GM21737 (cell line): ENCODE measurements around the gene ARHGAP23.

ENCODE experiments used
- ATAC-seq: cut with Tn5 transposase; IDR thresholded peaks from one replicate; pipeline ENCODE4 v1.9.1; 2021; ENCODE audit warnings: mild to moderate bottlenecking, moderate library complexity; ENCODE audit not compliant: unreplicated experiment

Gene ARHGAP23

DNA sequence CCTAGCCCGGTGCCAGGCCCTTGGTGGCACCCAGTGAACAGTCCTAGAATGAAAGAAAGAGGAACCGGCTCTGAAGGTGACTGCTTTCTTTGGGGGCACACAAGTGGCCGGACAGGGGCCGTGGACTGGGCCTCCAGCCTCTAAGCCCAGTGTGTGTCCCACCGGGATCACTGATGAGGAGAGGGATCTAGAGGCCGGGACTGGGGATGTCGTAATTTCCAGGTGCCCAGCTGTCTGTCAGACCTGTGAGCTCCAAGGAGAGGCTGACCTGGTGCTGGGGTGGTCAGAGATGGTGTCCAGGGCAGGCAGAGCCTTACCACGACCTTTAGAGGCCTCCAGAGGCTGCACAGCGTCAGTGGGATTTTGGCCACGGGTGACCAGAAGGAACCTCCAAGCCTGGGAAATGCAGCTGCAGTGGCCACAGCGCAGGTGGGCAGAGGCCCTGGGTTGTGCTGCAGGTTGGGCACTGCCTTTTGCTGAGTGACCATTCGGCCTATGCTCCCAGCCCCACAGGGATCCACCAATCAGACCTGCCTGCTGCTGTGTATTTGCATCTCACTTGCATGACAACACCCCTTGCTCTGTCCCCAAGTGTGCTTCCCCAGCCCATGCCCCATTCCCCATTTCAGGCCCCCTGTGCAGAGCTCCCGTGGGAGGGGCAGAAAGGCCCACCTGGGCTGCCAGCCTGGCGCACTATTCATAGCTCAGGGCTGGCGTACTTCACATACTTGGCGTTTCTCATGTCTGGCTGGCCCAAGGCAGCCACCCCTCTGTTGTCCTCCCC, 12.5 kb downstream of the ARHGAP23 start:
- ATAC-seq = no peak

DNA sequence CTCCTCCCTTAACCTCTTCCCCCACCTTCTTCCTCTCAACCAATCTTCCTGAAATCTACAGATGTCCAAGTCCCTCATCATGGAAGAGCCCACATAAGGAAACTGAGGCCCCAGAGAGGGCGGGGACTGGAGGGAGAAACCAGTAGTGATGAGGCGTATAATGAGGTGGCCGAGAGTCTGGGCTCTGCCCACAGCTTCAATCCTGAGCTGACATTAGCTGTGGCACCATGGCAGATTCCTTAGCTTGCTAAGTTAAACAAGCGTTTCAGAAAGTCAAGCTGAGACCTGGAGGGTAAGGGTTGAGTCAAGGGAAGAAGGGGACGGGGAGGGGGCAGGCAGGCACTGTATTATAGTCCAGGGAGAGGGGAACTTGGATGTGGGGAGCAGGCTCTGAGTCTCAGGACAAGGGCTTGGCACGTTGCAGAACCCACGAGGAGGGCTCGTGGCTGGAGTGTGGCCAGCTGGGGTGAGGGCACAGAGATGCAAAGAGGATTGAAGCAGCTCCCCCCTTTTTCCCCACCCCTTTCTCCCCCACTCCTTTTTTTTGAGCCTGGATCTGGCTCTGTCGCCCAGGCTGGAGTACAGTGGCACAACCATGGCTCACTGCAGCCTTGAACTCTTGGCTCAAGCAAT, 13.3 kb downstream of the ARHGAP23 start:
- no peak for ATAC-seq

DNA sequence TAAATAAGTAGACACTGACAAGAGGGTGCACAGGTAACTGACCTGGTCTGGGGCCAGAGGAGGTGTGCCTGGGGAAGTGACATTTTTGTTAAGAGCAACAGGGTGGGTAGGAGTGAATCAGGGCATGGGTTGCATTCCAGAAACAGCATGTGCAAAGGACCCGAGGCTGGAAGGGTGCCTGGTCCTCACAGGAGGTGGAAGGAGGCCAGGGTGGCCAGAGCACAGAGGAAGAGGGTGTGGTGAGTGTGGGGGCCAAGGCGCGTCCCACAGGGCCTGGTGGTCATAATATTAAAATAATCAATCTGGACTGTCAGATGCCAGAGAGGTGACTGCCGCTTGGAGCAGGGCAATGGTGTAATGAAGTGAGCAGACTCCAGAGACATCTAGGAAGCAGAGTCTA, 14.3 kb downstream of the ARHGAP23 start:
- ATAC-seq = no peak

- no peak for ATAC-seq
These were observed 15.2 kb downstream of the ARHGAP23 start for GRCh38 chr17:38443356-38444031.

GRCh38 chr17:38444151-38444550, 15.9 kb downstream of the ARHGAP23 start:
- no peak for ATAC-seq

DNA sequence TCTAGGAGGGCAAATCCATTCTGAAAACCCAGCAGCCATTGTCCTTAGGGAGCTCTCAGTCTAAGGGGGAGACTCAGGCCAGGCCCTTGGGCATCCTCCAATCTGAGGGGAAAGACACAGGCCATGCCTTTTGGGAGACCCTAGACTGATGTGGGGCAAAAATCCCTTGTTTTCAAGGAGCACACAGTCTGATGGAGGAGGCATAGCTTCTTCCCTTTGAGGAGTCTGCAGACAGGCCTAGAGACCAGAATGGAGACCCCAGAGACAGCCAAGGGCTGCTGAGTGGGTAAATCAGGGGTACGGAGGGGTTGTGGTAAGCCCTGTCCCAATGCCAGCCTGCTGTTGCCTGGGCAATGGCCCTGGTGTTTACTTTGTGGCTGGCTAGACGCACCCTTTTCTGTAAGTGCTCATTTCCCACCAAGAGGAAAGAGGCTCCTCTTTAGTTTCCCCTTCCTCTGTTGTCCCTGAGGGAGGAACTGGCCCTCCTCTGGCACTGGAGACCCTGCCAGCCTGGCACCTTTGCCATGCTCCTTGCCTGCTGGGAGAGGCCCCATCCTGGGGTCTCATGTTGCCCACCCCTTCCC, 19.3 kb downstream of the ARHGAP23 start:
- ATAC-seq = no peak

DNA sequence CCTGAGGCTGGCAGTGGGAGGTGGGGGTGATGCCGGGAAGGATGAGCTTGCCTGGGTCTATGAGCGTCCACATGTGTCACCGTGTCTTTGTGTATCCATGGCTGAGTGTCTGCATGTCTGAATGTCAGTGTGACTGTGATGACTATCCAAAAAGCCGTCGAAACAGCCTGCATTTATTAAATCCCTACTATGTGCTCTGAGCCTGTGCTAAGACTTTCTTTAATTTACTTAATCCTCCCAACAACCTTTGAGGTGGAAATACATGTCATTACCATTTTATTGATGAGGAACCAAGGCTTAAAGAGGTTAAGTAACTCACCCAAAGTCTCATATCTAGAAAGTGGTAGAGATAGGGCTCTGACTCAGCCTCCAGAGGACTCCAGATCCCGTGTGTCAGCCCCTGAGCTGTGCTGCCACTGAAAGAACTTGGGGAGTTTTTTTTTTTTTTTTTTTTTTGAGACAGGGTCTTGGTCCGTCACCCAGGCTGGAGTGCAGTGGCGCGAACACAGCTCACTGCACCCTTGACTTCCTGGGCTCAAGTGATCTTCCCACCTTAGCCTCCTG, 20.0 kb downstream of the ARHGAP23 start:
- no peak for ATAC-seq

DNA sequence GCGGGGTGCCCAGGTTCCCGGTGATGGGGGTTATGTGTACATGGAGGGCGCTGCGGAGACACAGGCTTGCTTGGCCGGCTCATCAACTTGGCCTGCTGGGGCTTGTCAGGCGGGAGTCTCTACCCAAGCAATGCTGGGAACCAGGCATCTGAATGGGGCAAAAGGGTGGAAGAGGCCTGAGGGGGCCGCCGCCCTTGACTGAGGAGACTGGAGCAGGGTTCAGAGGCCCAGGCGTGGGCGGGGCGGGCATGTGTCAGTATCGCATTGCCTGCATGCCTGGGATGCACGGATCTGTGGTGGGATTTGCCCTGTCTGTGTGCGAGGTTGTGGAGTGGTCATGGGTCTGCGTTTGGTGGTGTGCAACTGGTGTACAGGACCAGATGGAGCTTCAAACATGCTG, 21.1 kb downstream of the ARHGAP23 start:
- ATAC-seq = no peak

GRCh38 chr17:38450557-38451029, 22.3 kb downstream of the ARHGAP23 start:
- no peak for ATAC-seq

GRCh38 chr17:38451030-38451839, 23.0 kb downstream of the ARHGAP23 start:
- no peak for ATAC-seq

DNA sequence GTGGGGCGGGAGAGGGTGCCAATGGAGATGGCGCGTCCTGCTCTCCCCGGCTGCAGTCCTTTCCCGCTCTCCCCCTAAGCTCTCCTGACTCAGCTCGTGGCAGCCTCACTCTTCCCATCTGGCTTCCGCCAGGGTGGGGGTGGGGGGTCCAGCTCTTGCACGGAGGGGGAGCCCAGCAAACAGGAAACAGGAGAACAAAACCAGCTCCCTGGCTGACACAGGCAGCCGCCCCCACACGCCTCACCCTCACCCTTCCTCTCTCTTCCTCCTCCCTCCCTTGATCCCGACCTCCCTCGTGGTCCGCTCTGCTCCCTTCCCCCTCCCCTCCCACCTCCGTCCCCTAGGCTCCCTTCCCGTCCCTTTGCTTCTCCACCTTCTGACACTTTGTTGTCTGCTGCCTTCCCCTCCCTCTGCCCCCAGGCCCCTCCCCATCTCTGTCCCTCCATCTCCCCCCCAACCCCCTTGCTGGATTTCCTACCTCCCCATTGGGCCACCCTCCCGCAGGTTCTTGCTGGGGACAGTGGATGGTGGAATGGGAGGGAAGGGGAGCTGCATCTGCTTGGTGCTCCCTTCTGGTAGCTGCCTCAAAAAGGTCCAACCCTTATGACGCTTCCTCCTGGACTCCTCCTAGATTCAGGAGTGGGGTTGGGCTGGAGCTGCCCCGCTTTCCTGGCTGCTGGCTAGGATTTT, 23.7 kb downstream of the ARHGAP23 start:
- ATAC-seq = no peak

GRCh38 chr17:38452719-38453118, 24.5 kb downstream of the ARHGAP23 start:
- no peak for ATAC-seq

DNA sequence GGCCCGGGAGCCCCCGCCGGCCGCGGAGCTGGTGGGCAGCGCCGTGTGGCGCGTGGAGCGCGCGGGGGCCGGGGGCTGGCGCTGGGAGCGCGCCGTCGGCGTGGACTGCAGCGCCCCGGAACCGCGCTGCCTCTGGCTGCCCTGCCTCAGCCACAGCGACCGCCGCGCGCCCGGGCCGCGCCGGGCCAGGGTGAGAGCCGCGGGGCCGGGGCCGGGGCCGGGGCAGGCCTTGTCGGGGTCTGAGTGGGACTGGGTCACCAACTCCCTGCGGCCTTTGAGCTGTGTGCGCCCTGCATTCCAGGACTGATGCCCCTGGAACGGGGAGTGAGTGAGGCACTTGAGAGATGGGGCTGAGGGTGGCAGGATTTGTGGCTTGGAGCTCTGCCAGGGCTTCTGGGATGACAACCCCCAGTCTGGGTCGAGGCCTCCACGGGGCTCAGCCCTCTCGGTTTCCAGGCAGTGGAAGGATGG, 25.7 kb downstream of the ARHGAP23 start:
- no peak for ATAC-seq

GRCh38 chr17:38454532-38454931, 26.3 kb downstream of the ARHGAP23 start:
- ATAC-seq = no peak

DNA sequence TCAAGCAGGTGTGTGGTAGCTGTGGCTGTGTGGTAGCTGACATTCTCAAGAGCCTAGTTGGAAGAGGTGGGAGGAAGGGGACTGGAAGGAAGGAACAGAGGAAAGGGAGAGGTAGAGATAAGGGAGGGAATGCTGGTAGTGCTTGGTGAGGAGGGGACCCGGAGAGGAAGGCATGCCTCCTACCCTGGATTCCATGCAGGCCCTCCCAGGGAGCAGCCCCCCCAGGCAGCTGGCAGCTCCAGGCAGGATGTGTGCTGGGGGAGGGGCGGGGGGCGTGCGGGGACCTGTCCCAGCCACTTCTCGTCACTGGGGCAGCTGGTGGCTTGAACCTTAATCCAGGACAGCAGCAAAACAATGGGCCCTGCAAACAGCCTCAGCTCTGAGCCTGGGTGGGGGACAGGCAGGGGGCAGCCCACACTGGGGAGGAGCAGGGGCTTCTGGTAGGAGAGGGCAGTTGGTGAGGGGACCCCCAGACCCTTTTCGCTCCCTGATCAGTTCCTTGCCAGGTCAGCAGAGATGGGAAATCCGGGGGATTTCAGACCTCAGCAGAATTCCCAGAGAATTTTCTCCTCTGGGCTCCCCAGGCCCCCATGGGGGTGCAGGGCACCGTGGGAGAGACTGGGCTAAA, 27.1 kb downstream of the ARHGAP23 start:
- ATAC-seq = no peak

- no peak for ATAC-seq
These were observed 28.0 kb downstream of the ARHGAP23 start for GRCh38 chr17:38456031-38456815.

DNA sequence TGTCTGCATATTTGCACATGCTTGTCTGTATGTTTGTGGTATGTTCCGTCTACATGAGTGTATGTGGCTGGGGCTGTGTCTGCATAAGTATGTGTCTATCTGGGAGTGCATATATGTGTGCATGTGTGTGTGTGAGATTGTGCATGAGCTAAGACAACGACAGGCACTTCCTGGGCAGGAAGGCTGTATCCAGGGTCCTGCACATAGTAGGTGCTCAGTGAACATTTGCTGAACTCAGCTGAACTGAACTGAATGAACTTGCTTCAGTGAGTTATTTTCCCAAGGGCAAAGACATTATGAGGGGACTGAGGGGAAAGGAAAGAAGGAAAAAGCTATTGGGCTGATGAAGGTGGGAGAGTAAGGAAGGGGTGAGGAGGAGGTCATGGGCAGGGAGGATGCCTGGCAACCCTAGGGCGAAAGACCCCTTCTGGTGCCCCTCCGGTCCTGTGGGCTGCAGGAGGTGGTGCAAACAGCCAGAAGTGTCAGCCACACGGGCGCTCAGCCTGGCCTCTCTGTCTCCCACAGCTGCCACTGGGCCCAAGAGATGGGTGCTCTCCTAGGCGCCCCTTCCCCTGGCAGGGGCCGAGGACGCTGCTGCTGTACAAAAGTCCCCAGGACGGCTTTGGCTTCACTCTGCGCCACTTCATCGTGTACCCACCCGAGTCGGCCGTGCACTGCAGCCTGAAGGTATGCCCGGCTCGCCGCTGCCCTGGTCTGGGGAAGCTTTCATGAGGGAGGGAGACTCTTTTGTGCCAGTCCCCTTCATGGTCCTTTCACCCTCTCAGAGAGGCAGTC, 29.5 kb downstream of the ARHGAP23 start:
- ATAC-seq = no peak

GRCh38 chr17:38458521-38458920, 30.3 kb downstream of the ARHGAP23 start:
- no peak for ATAC-seq
